ENCODE measurements around the gene ALKBH8.
"Not testable (repeated sequence)": the region's sequence is repeated elsewhere in the genome, so short reads cannot be mapped to it uniquely, and the experiment has no call there.

ALKBH8 gene

DNA sequence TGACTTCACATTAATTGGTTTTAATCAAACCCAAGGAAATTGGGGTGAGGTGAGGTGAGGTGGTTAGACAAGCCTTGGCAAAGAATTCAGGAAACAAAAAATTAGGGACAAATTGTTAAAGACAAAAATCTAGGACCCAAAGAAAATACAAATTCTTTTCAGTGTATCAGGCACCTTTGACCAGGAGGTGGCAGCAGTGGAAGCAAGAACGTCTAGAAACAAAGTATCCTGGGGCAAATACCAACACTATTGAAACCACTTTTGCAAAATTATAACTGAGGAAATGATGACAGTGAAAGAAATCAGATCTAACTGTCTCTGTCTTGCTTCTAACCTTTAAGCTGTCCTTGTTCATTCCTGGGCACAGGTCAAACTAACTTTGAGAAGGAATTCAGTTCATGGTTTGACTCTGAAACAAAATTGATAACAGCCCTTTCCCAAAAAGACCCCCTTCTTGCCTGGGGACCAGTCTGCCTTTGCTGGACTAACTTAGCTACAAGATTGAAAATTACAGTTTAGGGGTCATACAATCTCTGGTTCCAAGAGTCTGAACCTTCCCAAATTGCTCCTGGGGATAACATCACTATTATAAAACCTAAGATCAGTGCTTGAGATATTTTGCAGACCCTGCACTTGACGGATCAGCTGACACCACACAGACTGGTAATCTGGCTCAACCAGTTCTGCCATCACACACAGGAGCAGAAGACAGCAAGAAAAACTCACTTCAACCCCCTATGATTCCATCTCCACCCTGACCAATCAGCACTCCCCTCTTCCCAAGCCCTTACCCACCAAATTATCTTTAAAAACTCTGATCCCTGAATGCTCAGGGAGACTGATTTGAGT, 11.2 kb upstream of the ALKBH8 start:
- peak in 2 of 3 donors; percentile 40 to 58 for DNase-seq (ENCODE audit: low read depth in 3 of 3)

DNA sequence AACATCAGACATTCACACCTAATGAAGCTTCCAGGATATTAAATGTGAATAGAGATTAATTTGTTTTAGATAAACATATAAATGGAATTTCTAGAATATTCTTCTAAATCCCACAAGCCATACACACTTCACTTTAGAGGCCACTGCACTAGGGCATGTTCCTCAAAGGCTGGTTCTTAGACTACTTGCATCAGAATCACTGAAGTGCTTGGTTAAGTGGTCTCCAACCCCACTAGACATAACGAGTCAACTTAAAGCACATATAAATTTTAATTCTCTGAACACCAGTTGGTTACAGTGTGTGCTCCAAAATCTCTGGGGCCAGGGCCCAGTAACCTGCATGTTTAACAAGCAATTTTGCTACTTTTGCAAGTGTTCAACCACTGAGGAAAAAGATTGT, 7.9 kb upstream of the ALKBH8 start:
- no peak for DNase-seq (ENCODE audit: low read depth in 3 of 3)

DNA sequence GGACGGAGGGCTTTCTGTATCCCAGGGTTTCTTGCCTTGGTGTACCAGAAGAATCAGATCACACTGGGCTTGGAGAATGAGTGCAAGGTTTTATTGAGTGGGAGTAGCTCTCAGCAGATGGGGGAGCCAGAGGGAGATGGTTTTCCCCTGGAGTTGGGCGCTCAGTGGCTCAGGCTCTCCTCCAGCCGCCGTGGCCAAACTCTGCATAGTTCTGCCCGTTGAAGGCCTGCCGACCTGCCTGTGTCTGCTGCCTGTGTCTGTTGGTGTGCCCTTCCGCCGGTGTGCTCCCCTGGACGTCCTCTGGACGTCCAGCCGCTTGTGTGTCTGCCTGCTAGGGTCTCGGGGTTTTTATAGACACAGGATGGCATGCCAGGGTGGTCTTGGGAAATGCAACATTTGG, 4.5 kb upstream of the ALKBH8 start:
- DNase-seq (ENCODE audit: low read depth in 3 of 3) = no peak

DNA sequence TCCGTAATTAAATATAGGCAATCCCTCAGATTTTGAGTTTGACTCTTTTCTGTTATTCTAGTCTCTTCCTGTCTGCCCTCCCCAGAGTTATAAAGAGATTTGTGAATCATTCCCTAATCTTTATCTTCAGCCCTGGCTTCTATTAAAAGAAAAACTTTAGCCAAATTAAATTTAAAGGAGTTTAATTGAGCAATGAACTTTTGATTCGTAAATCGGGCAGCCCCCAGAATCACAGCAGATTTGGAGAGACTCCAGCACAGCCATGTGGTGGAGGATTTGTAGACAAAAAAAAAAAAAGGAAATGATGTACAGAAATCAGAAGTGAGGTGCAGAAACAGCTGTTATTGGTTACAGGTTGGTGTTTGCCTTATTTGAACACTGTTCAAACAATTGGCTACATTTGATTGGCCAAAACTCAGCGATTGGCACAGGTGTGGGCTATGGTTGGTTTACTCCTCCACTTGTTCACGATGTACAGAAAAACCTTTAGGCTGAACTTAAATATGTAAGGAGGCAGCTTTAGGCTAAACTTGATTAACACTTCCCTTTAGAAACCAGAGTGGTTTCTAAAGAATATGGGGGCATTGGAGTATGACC, 2.3 kb upstream of the ALKBH8 start:
- no peak for DNase-seq (ENCODE audit: low read depth in 3 of 3)

DNA sequence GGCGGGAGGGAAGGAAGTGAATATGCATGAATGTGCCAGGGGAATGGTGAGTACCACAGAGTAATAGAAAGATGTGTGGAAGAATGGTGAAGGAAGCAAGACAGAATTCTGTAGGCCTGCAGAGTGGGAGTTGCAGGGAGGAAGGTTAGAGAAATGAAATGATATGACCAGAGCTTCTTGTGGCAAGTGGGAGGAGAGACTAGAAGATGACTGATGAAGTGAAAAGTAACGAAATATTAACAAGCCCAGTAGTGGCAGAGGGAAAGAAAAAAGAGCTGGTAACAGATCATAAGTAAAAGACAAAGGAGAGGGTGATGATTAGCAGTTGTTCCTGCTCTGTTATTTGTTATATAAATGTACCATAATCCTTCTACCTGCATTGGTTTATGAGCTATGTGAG, 1.0 kb upstream of the ALKBH8 start:
- no peak for DNase-seq (ENCODE audit: low read depth in 3 of 3)

- DNase-seq (ENCODE audit: low read depth in 3 of 3) = not testable (repeated sequence)
Measured at GRCh38 chr11:107565955-107566501, 493 bp upstream of the ALKBH8 start.

- DNase-seq (ENCODE audit: low read depth in 3 of 3) = no peak
Measured at GRCh38 chr11:107564877-107565218, 687 bp downstream of the ALKBH8 start.

DNA sequence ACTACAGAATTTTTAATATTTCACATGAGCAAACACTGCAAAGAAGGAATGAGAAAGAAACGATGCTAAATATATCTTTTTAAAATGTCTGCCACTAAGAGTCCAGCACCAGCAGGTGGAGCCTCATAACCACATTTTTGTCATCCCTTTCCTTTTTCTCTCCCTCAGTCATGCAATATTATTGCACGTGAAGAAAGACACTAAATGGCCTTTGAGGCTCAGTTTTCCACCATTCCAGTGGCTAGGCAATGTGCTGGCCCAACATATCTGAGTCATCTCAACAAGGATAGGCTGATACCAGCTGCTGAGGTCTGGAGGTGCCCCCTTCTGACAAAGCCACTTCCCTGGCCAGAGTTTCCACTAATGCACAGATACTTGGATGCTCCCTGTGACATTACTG, 1.8 kb downstream of the ALKBH8 start:
- DNase-seq (ENCODE audit: low read depth in 3 of 3) = peak in 1 of 3 donors; percentile 10

- DNase-seq (ENCODE audit: low read depth in 3 of 3) = no peak
Measured at GRCh38 chr11:107562647-107563208, 2.8 kb downstream of the ALKBH8 start.

- DNase-seq (ENCODE audit: low read depth in 3 of 3) = no peak
Measured at GRCh38 chr11:107561688-107562087, 3.8 kb downstream of the ALKBH8 start.

DNA sequence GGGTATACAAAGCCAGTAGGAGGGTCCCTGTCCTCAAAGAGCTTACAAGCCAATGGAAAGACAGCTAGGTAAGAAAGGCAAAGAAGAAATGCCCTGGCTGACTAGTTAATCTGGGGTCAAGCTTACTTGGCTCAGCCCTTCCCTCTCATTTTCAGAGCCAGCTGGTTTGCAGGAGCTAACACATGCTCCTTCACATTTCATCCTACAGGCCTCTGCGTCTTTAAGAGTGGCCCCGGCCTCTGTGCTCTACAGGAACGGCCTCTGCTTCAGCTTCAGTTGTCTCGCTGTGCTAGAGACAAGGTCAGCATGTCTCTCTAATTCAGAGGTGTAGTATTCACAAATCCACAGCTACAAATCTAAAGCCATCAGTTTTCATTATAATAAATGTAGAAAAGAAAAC, 15.2 kb downstream of the ALKBH8 start:
- DNase-seq (ENCODE audit: low read depth in 3 of 3) = no peak

- no peak for DNase-seq (ENCODE audit: low read depth in 3 of 3)
Measured at GRCh38 chr11:107549954-107550285, 15.6 kb downstream of the ALKBH8 start.

GRCh38 chr11:107549253-107549953, 16.1 kb downstream of the ALKBH8 start:
- DNase-seq (ENCODE audit: low read depth in 3 of 3) = no peak

DNA sequence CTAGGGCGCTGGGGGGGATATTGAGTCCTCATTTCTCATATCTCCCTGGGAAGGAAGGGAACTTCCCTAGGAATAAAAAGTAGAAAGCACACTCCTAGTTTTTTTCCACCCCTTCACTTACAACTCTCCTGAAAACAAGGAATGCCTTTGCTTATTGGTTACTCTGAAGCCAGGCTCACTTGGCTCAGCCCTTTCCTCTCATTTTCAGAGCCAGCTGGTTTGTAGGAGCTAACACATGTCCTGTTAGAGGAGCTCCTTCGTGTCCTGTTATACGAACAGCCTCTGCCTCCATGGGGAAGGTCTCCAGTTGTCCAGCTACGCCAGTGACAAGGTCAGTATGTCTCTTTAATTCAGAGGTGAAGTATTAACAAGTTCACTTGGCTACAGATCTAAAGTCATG, 17.6 kb downstream of the ALKBH8 start:
- no peak for DNase-seq (ENCODE audit: low read depth in 3 of 3)

DNA sequence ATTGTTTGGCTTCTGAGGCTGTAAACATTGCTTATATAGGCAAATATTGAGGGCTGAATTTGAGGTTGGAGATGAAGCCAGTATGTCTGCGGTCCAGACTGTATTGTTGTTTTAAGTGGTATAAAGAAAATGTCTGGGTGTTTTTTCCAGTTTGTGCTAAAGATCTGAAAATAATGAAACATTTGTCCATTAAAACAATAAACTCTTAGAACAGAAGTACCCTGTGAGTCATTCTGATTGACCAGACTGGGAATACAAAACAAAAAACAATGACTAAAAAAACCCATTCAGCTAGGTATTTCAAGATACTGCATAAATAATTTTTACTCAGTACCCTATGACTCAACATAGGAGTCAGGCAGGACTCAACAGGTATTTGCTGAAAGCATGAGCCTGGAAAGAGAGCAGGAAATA, 20.4 kb downstream of the ALKBH8 start:
- DNase-seq (ENCODE audit: low read depth in 3 of 3) = no peak

GRCh38 chr11:107538821-107539220, 26.7 kb downstream of the ALKBH8 start:
- no peak for DNase-seq (ENCODE audit: low read depth in 3 of 3)

- no peak for DNase-seq (ENCODE audit: low read depth in 3 of 3)
Measured at GRCh38 chr11:107538239-107538638, 27.3 kb downstream of the ALKBH8 start.

- DNase-seq (ENCODE audit: low read depth in 3 of 3) = not testable (repeated sequence)
Measured at GRCh38 chr11:107537155-107537554, 28.4 kb downstream of the ALKBH8 start.

DNA sequence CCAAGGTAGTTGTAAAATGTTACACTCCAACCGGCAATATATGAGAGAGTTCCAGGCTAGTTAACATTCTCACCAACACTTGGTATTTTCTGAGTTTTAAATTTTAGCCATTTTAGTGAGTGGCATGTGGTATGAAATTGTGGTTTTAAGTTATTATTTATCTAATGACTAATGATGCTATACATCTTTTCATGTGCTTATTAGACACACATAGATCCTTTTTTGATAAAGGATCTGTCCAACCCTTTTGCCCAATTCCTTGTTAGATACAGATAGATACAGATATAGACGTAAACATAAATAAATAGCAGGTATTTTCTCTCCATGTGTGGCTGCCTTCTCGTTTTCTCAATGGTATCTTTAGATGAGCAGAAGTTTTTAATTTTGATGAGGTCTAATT, 39.3 kb downstream of the ALKBH8 start:
- no peak for DNase-seq (ENCODE audit: low read depth in 3 of 3)

DNA sequence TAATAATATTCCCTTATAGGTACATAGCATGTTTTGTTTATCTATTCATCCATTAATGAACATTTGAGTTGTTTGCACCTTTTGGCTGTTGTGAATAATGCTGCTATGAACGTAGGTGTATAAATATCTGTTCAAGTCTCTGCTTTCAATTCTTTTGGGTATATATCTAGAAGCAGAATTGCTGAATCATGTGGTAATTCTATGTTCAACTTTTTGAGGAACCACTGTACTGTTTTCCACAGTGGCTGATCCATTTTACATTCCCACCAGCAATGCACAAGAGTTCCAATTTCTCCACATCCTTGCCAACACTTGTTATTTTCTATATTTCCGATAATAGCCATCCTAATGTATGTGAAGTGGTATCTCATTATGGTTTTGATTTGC, 56.7 kb downstream of the ALKBH8 start:
- no peak for DNase-seq (ENCODE audit: low read depth in 3 of 3)

GRCh38 chr11:107508201-107508857, 57.2 kb downstream of the ALKBH8 start:
- DNase-seq (ENCODE audit: low read depth in 3 of 3) = no peak

DNA sequence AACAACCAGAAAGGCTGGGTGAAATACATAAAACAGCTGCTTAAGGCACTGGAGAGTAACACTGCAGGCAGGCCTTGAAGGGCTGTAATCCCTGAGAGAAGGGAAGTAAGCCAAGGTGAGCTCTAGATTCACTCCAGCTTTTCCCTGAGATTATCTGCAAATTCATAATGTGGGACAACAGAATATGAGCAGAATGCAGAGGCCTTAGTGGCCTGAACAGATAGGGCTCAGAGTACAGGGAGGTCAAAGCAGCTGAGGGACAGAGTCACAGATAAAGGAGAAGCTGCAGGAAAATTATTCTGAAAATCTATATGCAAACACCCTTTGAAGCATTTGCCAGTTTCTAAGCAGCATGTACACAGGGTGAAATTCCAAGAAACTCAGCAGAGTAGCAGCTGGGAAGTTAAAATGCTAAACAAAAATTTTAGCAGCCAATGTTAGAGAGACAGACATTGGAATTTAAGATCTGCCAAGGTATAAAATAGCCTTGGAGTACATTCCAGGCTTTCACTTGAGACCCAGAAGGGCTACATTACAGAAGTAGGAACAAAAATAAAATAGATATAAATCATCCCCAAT, 59.8 kb downstream of the ALKBH8 start:
- no peak for DNase-seq (ENCODE audit: low read depth in 3 of 3)
